ENCODE measurements around the gene GTF3A.

GRCh38 chr13:27472441-27472840, 48.0 kb downstream of the GTF3A start:
- TF ChIP-seq CTCF (IDR thresholded peaks at IDR 0.05) (no peak), POLR2AphosphoS5 (IDR thresholded peaks at IDR 0.05) (no peak)
